Measurements from ENCODE around the gene LTO1. TPM values are rescaled to one million over a fixed set of nuclear protein-coding genes. Genes with fewer than 3 reads are reported as not detected.

Gene LTO1
- total RNA-seq, 4 donors from 2014 or later = 12.2 to 18.6 (median 14.1) TPM

DNA sequence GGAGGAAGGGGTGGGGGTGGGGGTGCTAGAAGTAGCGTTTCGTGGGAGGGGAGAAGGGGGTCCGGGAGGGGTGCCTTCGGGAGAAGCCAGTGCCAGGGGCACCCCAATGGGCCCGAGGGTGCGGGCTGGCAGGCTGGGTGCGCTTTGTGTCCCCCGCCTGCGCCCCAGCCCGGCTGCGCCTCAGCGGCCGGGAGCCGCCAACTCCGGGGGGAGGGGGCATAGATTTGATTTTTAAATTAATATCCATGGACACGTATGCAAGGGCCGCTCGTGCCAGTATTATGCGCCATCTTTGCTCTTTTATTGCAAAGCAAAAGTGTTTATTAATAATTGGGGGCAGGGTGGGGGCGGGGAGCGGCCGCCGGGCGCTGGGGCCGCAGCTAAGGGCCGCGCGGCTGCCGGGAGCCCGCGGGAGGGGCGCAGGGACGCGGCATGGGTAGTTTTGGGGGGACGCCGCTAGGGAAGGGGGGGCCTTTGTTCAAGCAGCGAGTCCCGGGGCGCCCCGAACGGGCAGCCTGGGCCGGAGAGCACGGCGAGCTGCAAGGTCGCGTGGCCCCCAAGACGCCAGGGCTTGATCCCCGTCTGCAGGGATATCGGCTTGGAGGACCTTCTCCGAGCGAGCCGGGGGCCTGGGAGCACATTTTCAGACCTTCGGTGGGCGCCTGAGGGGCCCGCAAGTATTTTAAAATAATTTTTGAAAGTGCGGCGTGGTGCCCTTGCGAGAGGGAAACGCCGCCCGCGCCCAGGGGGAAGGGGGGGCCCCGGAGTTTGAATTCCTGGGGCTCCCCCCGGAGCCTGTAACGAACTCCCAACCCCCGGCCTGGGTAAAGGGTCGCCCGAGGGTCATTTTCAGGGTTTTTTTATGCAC is 33.2 kb downstream of the LTO1 start:
- peak overlapping the region; percentile 89 to 94 (median 92) for H3K27ac ChIP-seq (replicated peaks in 1 of 4)
- no peaks in the 10 kb centered on the region for H3K9me3 ChIP-seq
- under 1% methylated on average over 58 of the region's 68 CpGs for WGBS
- no peak for DNase-seq (ENCODE audit: extremely low spot score)
- peaks cover 61 to 95% (median 88%) of the 10 kb centered on the region in 4 donors for H3K4me1 ChIP-seq
- intact Hi-C loops (cut with DNase I) = loop anchor here (2.0 to 5.0 kb wide), 3 partner anchors 350 to 541 kb away; partner anchors contain the start of gene MYEOV
- peaks cover 7 to 50% (median 15%) of the 10 kb centered on the region in 4 donors for H3K27me3 ChIP-seq
- peak overlapping the region; percentile 78 to 90 (median 84) for H3K4me3 ChIP-seq
- H3K36me3 ChIP-seq = peaks cover 0 to 30% (median 6%) of the 10 kb centered on the region in 4 donors
- TF ChIP-seq POLR2A (IDR thresholded peaks at IDR 0.05; ENCODE audit: low read depth) (no peak), POLR2AphosphoS5 (IDR thresholded peaks at IDR 0.05) (peak in 1 of 2 donors; percentile 8)

- WGBS = 0% methylated on average over 9 of the region's 49 CpGs
- Histone ChIP-seq H3K36me3 (peaks cover 0 to 28% (median 3%) of the 10 kb centered on the region in 4 donors), H3K27ac (replicated peaks in 1 of 4) (peak within 1 kb of the TSS; percentile 89 to 94 (median 92)), H3K4me3 (peak within 1 kb of the TSS; percentile 78 to 90 (median 84)), H3K9me3 (no peaks in the 10 kb centered on the region), H3K27me3 (peaks cover 7 to 59% (median 17%) of the 10 kb centered on the region in 4 donors), H3K4me1 (peaks cover 64 to 95% (median 92%) of the 10 kb centered on the region in 4 donors)
- TF ChIP-seq, protein P1, sequence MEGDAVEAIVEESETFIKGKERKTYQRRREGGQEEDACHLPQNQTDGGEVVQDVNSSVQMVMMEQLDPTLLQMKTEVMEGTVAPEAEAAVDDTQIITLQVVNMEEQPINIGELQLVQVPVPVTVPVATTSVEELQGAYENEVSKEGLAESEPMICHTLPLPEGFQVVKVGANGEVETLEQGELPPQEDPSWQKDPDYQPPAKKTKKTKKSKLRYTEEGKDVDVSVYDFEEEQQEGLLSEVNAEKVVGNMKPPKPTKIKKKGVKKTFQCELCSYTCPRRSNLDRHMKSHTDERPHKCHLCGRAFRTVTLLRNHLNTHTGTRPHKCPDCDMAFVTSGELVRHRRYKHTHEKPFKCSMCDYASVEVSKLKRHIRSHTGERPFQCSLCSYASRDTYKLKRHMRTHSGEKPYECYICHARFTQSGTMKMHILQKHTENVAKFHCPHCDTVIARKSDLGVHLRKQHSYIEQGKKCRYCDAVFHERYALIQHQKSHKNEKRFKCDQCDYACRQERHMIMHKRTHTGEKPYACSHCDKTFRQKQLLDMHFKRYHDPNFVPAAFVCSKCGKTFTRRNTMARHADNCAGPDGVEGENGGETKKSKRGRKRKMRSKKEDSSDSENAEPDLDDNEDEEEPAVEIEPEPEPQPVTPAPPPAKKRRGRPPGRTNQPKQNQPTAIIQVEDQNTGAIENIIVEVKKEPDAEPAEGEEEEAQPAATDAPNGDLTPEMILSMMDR (IDR thresholded peaks at IDR 0.05) = peak in 1 of 3 experiments; percentile 30
- TF ChIP-seq POLR2A (IDR thresholded peaks at IDR 0.05; ENCODE audit: low read depth) (no peak), EP300 (IDR thresholded peaks at IDR 0.05) (no peak), POLR2AphosphoS5 (IDR thresholded peaks at IDR 0.05) (peak; percentile 86 to 95)
- no peak for DNase-seq (ENCODE audit: extremely low spot score)
- intact Hi-C loops (cut with DNase I) = loop anchor here (5.0 kb wide), 2 partner anchors 349 to 509 kb away; partner anchors contain the start of gene MYEOV
Measured at GRCh38 chr11:69640995-69641581, 34.1 kb downstream of the LTO1 start, which contains the start of gene CCND1. Gene CCND1, plus strand, starts transcription at chr11:69641156. Its CDS starts 158 bp downstream, at chr11:69641314.

DNA sequence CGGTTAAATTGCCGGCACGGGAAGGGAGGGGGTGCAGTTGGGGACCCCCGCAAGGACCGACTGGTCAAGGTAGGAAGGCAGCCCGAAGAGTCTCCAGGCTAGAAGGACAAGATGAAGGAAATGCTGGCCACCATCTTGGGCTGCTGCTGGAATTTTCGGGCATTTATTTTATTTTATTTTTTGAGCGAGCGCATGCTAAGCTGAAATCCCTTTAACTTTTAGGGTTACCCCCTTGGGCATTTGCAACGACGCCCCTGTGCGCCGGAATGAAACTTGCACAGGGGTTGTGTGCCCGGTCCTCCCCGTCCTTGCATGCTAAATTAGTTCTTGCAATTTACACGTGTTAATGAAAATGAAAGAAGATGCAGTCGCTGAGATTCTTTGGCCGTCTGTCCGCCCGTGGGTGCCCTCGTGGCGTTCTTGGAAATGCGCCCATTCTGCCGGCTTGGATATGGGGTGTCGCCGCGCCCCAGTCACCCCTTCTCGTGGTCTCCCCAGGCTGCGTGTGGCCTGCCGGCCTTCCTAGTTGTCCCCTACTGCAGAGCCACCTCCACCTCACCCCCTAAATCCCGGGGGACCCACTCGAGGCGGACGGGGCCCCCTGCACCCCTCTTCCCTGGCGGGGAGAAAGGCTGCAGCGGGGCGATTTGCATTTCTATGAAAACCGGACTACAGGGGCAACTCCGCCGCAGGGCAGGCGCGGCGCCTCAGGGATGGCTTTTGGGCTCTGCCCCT is 34.7 kb downstream of the LTO1 start:
- H3K9me3 ChIP-seq = no peaks in the 10 kb centered on the region
- no peak for TF ChIP-seq POLR2AphosphoS5 (IDR thresholded peaks at IDR 0.05)
- no peak for TF ChIP-seq POLR2A (IDR thresholded peaks at IDR 0.05; ENCODE audit: low read depth)
- TF ChIP-seq, protein P1 (IDR thresholded peaks at IDR 0.05) = no peak
- no peak for TF ChIP-seq EP300 (IDR thresholded peaks at IDR 0.05)
- H3K27ac ChIP-seq (replicated peaks in 1 of 4) = peak overlapping the region; percentile 89 to 94 (median 92)
- peaks cover 7 to 65% (median 17%) of the 10 kb centered on the region in 4 donors for H3K27me3 ChIP-seq
- intact Hi-C loops (cut with DNase I) = loop anchor here (5.0 kb wide), 2 partner anchors 348 to 508 kb away; partner anchors contain the start of gene MYEOV
- H3K4me3 ChIP-seq = peak overlapping the region; percentile 78 to 90 (median 84)
- no peak for DNase-seq (ENCODE audit: extremely low spot score)
- H3K36me3 ChIP-seq = peaks cover 0 to 21% (median 0%) of the 10 kb centered on the region in 4 donors
- H3K4me1 ChIP-seq = peaks cover 66 to 93% (median 92%) of the 10 kb centered on the region in 4 donors
- 3% methylated on average over 42 of the region's 43 CpGs for WGBS

GRCh38 chr11:69639831-69640230 is 35.3 kb downstream of the LTO1 start:
- intact Hi-C loops (cut with DNase I) = loop anchor here (5.0 to 10.0 kb wide), 4 partner anchors 143 to 508 kb away; partner anchors contain the start of gene MYEOV
- TF ChIP-seq, protein P1 (IDR thresholded peaks at IDR 0.05) = no peak
- TF ChIP-seq EP300 (IDR thresholded peaks at IDR 0.05) (no peak), POLR2AphosphoS5 (IDR thresholded peaks at IDR 0.05) (no peak), POLR2A (IDR thresholded peaks at IDR 0.05; ENCODE audit: low read depth) (no peak)
- WGBS = 17% methylated on average over 9 of the region's 9 CpGs
- no peak for DNase-seq (ENCODE audit: extremely low spot score)
- H3K4me1 ChIP-seq = peaks cover 60 to 87% (median 86%) of the 10 kb centered on the region in 4 donors
- H3K36me3 ChIP-seq = peaks cover 0 to 15% (median 0%) of the 10 kb centered on the region in 4 donors
- H3K4me3 ChIP-seq = peak overlapping the region; percentile 78 to 90 (median 84)
- peaks cover 7 to 66% (median 17%) of the 10 kb centered on the region in 4 donors for H3K27me3 ChIP-seq
- no peak overlapping the region for H3K27ac ChIP-seq (replicated peaks in 1 of 4)
- H3K9me3 ChIP-seq = no peaks in the 10 kb centered on the region
